ENCODE measurements around the gene RAB5IF. TPM values are rescaled to one million over a fixed set of nuclear protein-coding genes. Genes with fewer than 3 reads are reported as not detected.
A peak's percentile ranks its signal among the peaks of the same experiment; 100 is the strongest.

Gene RAB5IF
- total and polyA plus RNA-seq, 2 of the 13 experiments (the other 11 are each of a cell fraction or from before 2014, with no cell fraction given): 261 to 305 TPM

DNA sequence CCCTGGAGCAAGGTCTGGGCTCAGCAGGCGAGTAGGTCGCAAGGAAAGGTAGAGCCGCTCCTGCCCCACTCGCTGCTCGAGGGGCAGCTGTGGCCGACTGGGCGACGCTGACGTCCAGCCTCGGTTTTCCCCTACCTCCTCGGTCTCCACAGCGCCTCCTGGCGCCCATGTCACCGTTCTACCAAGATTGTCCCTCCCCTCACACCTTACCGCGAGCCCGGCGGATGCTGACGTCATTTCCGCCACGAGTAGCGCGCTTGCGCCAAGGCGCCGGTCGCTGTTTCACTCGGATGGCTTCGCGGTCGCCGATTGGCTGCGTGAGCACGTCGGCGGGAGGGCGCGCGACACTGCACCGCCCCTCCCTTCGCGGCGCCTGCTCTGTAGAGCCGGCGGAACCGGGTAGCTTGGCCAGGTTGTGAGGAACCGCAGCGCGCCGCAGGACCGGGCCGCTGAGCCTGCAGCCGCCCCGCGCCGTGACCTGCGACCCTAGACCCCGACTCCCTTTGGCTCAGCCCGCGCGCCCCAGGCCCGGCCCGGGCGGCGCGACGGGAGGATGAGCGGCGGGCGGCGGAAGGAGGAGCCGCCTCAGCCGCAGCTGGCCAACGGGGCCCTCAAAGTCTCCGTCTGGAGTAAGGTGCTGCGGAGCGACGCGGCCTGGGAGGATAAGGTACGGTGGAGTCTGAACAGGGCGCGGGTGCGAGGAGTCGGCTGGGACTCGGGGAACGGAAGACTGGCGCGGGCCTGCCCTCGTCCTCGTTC, at the start of gene RAB5IF (continued):
- peak; percentile 79 for TF ChIP-seq SMC3 (IDR thresholded peaks at IDR 0.05; ENCODE audit: low read length)
- TF ChIP-seq HOXA3 (CRISPR knock-in tag; IDR thresholded peaks at IDR 0.05): peak; percentile 99
- TF ChIP-seq, protein P1, sequence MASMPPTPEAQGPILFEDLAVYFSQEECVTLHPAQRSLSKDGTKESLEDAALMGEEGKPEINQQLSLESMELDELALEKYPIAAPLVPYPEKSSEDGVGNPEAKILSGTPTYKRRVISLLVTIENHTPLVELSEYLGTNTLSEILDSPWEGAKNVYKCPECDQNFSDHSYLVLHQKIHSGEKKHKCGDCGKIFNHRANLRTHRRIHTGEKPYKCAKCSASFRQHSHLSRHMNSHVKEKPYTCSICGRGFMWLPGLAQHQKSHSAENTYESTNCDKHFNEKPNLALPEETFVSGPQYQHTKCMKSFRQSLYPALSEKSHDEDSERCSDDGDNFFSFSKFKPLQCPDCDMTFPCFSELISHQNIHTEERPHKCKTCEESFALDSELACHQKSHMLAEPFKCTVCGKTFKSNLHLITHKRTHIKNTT (CRISPR knock-in tag; IDR thresholded peaks at IDR 0.05): no peak
- TF ChIP-seq KLF15 (CRISPR knock-in tag; IDR thresholded peaks at IDR 0.05; ENCODE audit: borderline replicate concordance): 0 out of 2 replicates have a peak, but pooled peaks have one; percentile 69
- peak; percentile 92; the same call in 1 of the 2 replicates for TF ChIP-seq ZNF598 (CRISPR knock-in tag; IDR thresholded peaks at IDR 0.05; ENCODE audit: borderline replicate concordance)
- 0 out of 2 replicates have a peak, but pooled peaks have one; percentile 51 for TF ChIP-seq PCBP1 (IDR thresholded peaks at IDR 0.05; ENCODE audit: borderline replicate concordance, low read depth, low read length)
- peak; percentile 85 for TF ChIP-seq YY1 (IDR thresholded peaks at IDR 0.05; ENCODE audit: insufficient read depth, insufficient replicate concordance, low read depth, low read length)
- peak; percentile 80; the same call in 1 of the 2 replicates for TF ChIP-seq TSC22D2 (CRISPR knock-in tag; IDR thresholded peaks at IDR 0.05; ENCODE audit: borderline replicate concordance)
- TF ChIP-seq, protein P2, sequence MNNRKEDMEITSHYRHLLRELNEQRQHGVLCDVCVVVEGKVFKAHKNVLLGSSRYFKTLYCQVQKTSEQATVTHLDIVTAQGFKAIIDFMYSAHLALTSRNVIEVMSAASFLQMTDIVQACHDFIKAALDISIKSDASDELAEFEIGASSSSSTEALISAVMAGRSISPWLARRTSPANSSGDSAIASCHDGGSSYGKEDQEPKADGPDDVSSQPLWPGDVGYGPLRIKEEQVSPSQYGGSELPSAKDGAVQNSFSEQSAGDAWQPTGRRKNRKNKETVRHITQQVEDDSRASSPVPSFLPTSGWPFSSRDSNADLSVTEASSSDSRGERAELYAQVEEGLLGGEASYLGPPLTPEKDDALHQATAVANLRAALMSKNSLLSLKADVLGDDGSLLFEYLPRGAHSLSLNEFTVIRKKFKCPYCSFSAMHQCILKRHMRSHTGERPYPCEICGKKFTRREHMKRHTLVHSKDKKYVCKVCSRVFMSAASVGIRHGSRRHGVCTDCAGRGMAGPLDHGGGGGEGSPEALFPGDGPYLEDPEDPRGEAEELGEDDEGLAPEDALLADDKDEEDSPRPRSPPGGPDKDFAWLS (CRISPR knock-in tag; IDR thresholded peaks at IDR 0.05; ENCODE audit: borderline replicate concordance): no peak
- TF ChIP-seq, protein P3, sequence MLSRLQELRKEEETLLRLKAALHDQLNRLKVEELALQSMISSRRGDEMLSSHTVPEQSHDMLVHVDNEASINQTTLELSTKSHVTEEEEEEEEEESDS (CRISPR knock-in tag; IDR thresholded peaks at IDR 0.05; ENCODE audit: borderline replicate concordance): peak; percentile 58; the same call in 1 of the 2 replicates
- TF ChIP-seq MAF1 (CRISPR knock-in tag; IDR thresholded peaks at IDR 0.05; ENCODE audit: borderline replicate concordance): peak; percentile 96
- no peak for TF ChIP-seq LCORL (IDR thresholded peaks at IDR 0.05)
- peak; percentile 98 for TF ChIP-seq LCORL (CRISPR knock-in tag; IDR thresholded peaks at IDR 0.05)
- peak; percentile 98 for TF ChIP-seq EEA1 (CRISPR knock-in tag; IDR thresholded peaks at IDR 0.05; ENCODE audit: borderline replicate concordance)
- TF ChIP-seq ZNF563 (CRISPR knock-in tag; IDR thresholded peaks at IDR 0.05): peak; percentile 94
- TF ChIP-seq CEBPG (CRISPR knock-in tag; IDR thresholded peaks at IDR 0.05): peak; percentile 85
- peak; percentile 98 for TF ChIP-seq ZKSCAN8 (CRISPR knock-in tag; IDR thresholded peaks at IDR 0.05; ENCODE audit: borderline replicate concordance)
- peak; percentile 98 for TF ChIP-seq MEIS1 (CRISPR knock-in tag; IDR thresholded peaks at IDR 0.05; ENCODE audit: borderline replicate concordance)
- no peak for TF ChIP-seq SP140L (CRISPR knock-in tag; IDR thresholded peaks at IDR 0.05; ENCODE audit: borderline replicate concordance)
- TF ChIP-seq ZNF567 (CRISPR knock-in tag; IDR thresholded peaks at IDR 0.05; ENCODE audit: borderline replicate concordance): peak; percentile 100
- TF ChIP-seq MYC (CRISPR knock-in tag; IDR thresholded peaks at IDR 0.05; ENCODE audit: borderline replicate concordance): peak; percentile 95
- no peak for TF ChIP-seq ZSCAN30 (CRISPR knock-in tag; IDR thresholded peaks at IDR 0.05)
- TF ChIP-seq, protein P4, sequence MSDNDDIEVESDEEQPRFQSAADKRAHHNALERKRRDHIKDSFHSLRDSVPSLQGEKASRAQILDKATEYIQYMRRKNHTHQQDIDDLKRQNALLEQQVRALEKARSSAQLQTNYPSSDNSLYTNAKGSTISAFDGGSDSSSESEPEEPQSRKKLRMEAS (IDR thresholded peaks at IDR 0.05): peak; percentile 94
- TF ChIP-seq NFE2L2 (IDR thresholded peaks at IDR 0.05; ENCODE audit: low read length): 0 out of 2 replicates have a peak, but pooled peaks have one; percentile 7
- TF ChIP-seq ZSCAN25 (CRISPR knock-in tag; IDR thresholded peaks at IDR 0.05): peak; percentile 84
- peak; percentile 89 for TF ChIP-seq GATAD2A (CRISPR knock-in tag; IDR thresholded peaks at IDR 0.05)
- TF ChIP-seq PCBP2 (optimal IDR thresholded peaks at IDR 0.05; ENCODE audit: low read depth, low read length, poor library complexity, severe bottlenecking): no peak
- no peak; the same call in 1 of the 2 replicates for TF ChIP-seq RARG (CRISPR knock-in tag; IDR thresholded peaks at IDR 0.05; ENCODE audit: low read depth)
- peak; percentile 92; the same call in 1 of the 2 replicates for TF ChIP-seq ZNF709 (CRISPR knock-in tag; IDR thresholded peaks at IDR 0.05)

All from HepG2 (cell line).